HG03342 (cell line): ENCODE data around the gene MLX.
"Not testable (repeated sequence)": the region's sequence is repeated elsewhere in the genome, so short reads cannot be mapped to it uniquely, and the experiment has no call there.

ENCODE experiments used
- ATAC-seq: cut with Tn5 transposase; IDR thresholded peaks from one replicate; pipeline ENCODE4 v1.9.1; 2021; ENCODE audit warnings: mild to moderate bottlenecking, moderate library complexity; ENCODE audit not compliant: unreplicated experiment

Gene MLX

GRCh38 chr17:42536048-42536371, 30.9 kb upstream of the MLX start, which contains the start of gene NAGLU:
Gene NAGLU, plus strand, starts transcription at chr17:42536241. Its CDS starts 32 bp downstream, at chr17:42536273.
- peak; percentile 80 for ATAC-seq

GRCh38 chr17:42536372-42537155, 30.3 kb upstream of the MLX start:
- ATAC-seq, result peak; percentile 51

GRCh38 chr17:42537156-42537805, 29.6 kb upstream of the MLX start:
- no peak for ATAC-seq

GRCh38 chr17:42537826-42538451, 29.0 kb upstream of the MLX start:
- ATAC-seq, result no peak

GRCh38 chr17:42538482-42538881, 28.4 kb upstream of the MLX start:
- ATAC-seq, result no peak

- ATAC-seq, result not testable (repeated sequence)
Measured at GRCh38 chr17:42540558-42540957, 26.3 kb upstream of the MLX start.

- no peak for ATAC-seq
Measured at GRCh38 chr17:42541041-42541833, 25.7 kb upstream of the MLX start.

- no peak for ATAC-seq
Measured at GRCh38 chr17:42543190-42544079, 23.5 kb upstream of the MLX start.

GRCh38 chr17:42544874-42545283, 22.0 kb upstream of the MLX start:
- no peak for ATAC-seq

- ATAC-seq, result not testable (repeated sequence)
Measured at GRCh38 chr17:42545755-42546505, 21.0 kb upstream of the MLX start.

GRCh38 chr17:42547001-42547461, 19.9 kb upstream of the MLX start:
- ATAC-seq, result no peak

GRCh38 chr17:42547698-42548069, 19.2 kb upstream of the MLX start:
- ATAC-seq, result no peak

- peak; percentile 68 for ATAC-seq
Measured at GRCh38 chr17:42548070-42548837, 18.6 kb upstream of the MLX start.

- no peak for ATAC-seq
Measured at GRCh38 chr17:42548993-42549755, 17.7 kb upstream of the MLX start.

GRCh38 chr17:42552736-42553135, 14.2 kb upstream of the MLX start, which contains the start of gene HSD17B1:
Gene HSD17B1, plus strand, starts transcription at chr17:42552923. Its CDS starts 11 bp downstream, at chr17:42552934.
- not testable (repeated sequence) for ATAC-seq

- no peak for ATAC-seq
Measured at GRCh38 chr17:42553161-42553818, 13.6 kb upstream of the MLX start.

- ATAC-seq, result no peak
Measured at GRCh38 chr17:42553866-42554249, 13.0 kb upstream of the MLX start.
